ENCODE data around the gene SAP30BP.

SAP30BP gene

DNA sequence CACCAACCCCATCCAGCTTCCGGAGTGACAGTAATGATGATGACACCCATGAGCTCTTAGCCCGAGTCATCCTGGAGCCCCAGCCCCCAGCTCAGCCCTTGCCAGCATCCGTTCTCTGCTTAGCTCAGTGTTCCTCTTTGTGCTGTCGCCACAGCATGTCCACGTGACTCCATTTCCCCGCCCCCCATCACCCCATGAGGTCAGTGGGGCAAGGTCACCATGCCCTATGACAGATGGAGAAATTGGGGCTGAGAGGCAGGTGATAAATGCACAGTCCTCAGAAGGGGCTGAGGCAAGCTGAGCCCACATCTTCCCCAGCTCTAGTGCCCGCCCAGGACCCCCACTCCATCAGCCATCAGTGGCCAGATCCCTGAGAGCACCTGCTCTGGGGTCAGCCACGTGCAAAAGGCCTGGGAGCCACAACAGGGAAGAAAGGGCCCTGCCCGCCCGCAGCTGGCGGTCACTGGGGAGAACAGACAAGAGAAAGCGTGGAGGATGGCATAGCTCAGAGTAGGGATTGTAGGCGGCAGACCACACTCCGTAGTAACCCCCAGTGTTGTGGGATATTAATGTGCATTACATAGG lies 71.2 kb downstream of the SAP30BP start:
- no peaks in the 10 kb centered on the region for H3K36me3 ChIP-seq (ENCODE audit: control insufficient read depth, insufficient read depth, low read length)
- no peak overlapping the region for H3K4me3 ChIP-seq (ENCODE audit: low read length)
- no peak for DNase-seq (ENCODE audit: low read depth, low spot score)
- H3K4me1 ChIP-seq (ENCODE audit: control insufficient read depth, insufficient read depth, low read length), result no peaks in the 10 kb centered on the region
- no peaks in the 10 kb centered on the region for H3K27me3 ChIP-seq (ENCODE audit: control insufficient read depth, insufficient read depth, low read length)
- no CpG with 5 or more reads among the region's 14 CpGs for WGBS (ENCODE audit: insufficient coverage, insufficient read length)
- H3K9me3 ChIP-seq (ENCODE audit: control insufficient read depth, insufficient read depth, low read length), result no peaks in the 10 kb centered on the region
- H3K27ac ChIP-seq (ENCODE audit: low read length), result no peak overlapping the region

DNA sequence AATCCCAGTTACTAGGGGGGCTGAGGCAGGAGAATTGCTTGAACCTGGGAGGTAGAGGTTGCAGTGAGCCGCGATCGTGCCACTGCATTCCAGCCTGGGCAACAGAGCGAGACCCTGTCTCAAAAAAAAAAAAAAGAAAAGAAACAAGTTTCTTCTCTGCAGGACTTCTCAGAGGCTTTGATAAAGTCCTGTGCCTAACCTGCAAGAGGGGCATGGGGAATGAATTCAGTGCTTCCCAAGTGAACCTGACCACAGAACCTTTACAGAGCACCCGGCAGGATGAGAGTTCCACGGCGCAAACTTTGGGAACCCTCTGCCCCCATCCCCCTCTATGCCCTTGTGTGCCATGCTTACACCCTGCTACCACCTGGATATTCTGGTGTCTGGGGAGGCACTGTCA lies 72.0 kb downstream of the SAP30BP start:
- DNase-seq (ENCODE audit: low read depth, low spot score), result no peak
- Histone ChIP-seq H3K4me3 (ENCODE audit: low read length) (no peak overlapping the region), H3K36me3 (ENCODE audit: control insufficient read depth, insufficient read depth, low read length) (no peaks in the 10 kb centered on the region), H3K27ac (ENCODE audit: low read length) (no peak overlapping the region), H3K9me3 (ENCODE audit: control insufficient read depth, insufficient read depth, low read length) (no peaks in the 10 kb centered on the region), H3K4me1 (ENCODE audit: control insufficient read depth, insufficient read depth, low read length) (no peaks in the 10 kb centered on the region), H3K27me3 (ENCODE audit: control insufficient read depth, insufficient read depth, low read length) (no peaks in the 10 kb centered on the region)
- no CpG with 5 or more reads among the region's 7 CpGs for WGBS (ENCODE audit: insufficient coverage, insufficient read length)

DNA sequence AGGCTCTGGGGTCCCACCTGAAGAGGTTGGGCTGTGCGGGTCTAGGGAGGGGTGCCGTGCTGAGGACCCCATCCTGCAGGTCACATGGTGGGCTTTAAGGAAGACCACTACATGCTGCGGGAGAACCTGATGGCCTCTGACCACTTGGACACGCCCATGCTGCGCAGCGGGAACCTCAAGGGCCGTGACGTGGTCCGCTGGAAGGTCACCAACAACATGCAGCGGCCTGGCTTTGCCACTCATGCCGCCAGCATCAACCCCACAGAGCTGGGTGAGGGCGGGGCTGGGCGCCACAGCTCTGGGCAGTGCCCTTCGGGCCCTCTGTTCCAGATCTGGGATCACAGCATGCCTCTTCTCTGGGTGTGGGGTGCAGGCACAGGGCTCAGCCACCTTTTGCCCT lies 72.7 kb downstream of the SAP30BP start:
- no peaks in the 10 kb centered on the region for H3K4me1 ChIP-seq (ENCODE audit: control insufficient read depth, insufficient read depth, low read length)
- H3K36me3 ChIP-seq (ENCODE audit: control insufficient read depth, insufficient read depth, low read length), result no peaks in the 10 kb centered on the region
- H3K9me3 ChIP-seq (ENCODE audit: control insufficient read depth, insufficient read depth, low read length), result no peaks in the 10 kb centered on the region
- DNase-seq (ENCODE audit: low read depth, low spot score), result no peak
- WGBS (ENCODE audit: insufficient coverage, insufficient read length), result no CpG with 5 or more reads among the region's 14 CpGs
- H3K27ac ChIP-seq (ENCODE audit: low read length), result no peak overlapping the region
- no peak overlapping the region for H3K4me3 ChIP-seq (ENCODE audit: low read length)
- no peaks in the 10 kb centered on the region for H3K27me3 ChIP-seq (ENCODE audit: control insufficient read depth, insufficient read depth, low read length)

DNA sequence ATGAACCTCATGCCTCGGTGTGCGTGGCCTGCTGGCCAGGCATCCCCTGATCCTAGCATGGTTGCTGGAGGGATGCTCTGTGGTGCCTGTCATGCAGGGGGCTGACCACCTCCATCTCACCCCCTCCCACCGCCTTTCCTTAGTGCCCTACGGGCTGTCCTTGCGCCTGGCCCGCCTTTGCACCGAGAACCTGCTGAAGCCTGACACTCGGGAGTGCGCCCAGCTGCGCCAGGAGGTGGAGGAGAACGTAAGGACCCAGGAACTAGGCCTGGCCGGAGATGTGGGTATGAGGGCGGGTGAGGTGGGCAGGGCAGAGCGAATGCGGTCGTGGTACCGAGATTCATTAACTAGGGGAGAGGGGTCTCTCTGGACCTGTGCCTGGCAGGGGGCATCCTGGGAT lies 73.1 kb downstream of the SAP30BP start:
- H3K4me1 ChIP-seq (ENCODE audit: control insufficient read depth, insufficient read depth, low read length), result no peaks in the 10 kb centered on the region
- no peaks in the 10 kb centered on the region for H3K9me3 ChIP-seq (ENCODE audit: control insufficient read depth, insufficient read depth, low read length)
- H3K27me3 ChIP-seq (ENCODE audit: control insufficient read depth, insufficient read depth, low read length), result no peaks in the 10 kb centered on the region
- WGBS (ENCODE audit: insufficient coverage, insufficient read length), result no CpG with 5 or more reads among the region's 17 CpGs
- no peak for DNase-seq (ENCODE audit: low read depth, low spot score)
- no peak overlapping the region for H3K27ac ChIP-seq (ENCODE audit: low read length)
- no peak overlapping the region for H3K4me3 ChIP-seq (ENCODE audit: low read length)
- H3K36me3 ChIP-seq (ENCODE audit: control insufficient read depth, insufficient read depth, low read length), result no peaks in the 10 kb centered on the region

DNA sequence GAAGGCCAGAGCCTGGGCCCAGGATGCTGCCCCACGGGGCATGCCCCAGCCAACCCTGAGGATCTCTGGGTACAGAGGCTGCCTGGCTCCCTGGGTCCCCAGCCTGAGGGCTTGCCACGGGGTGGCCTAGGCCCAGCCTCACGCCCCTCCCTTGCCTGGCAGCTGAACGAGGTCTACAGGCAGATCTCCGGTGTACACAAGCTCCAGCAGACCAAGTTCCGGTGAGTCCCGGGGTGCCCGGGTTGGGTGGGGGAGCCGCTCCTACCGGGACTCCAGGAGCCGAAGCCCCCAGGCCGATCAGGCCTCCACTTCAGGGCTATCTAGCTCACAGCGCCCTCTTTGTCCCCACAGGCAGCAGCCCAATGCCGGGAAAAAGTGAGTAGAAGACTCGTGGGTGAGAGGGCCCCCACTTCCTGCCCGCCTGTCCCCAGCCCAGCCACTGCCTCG lies 73.5 kb downstream of the SAP30BP start:
- no peak for DNase-seq (ENCODE audit: low read depth, low spot score)
- no peaks in the 10 kb centered on the region for H3K9me3 ChIP-seq (ENCODE audit: control insufficient read depth, insufficient read depth, low read length)
- WGBS (ENCODE audit: insufficient coverage, insufficient read length), result no CpG with 5 or more reads among the region's 17 CpGs

DNA sequence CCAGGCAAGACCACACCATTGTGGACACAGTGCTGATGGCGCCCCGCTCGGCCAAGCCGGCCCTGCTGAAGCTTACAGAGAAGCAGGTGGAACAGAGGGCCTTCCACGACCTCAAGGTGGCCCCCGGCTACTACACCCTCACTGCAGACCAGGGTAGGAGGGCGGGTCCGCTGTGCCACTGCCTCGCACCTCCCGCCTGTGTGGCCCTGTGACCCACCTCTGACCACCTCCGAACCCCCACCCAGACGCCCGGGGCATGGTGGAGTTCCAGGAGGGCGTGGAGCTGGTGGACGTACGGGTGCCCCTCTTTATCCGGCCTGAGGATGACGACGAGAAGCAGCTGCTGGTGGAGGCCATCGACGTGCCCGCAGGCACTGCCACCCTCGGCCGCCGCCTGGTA lies 75.2 kb downstream of the SAP30BP start:
- Histone ChIP-seq H3K27me3 (ENCODE audit: control insufficient read depth, insufficient read depth, low read length) (no peaks in the 10 kb centered on the region), H3K9me3 (ENCODE audit: control insufficient read depth, insufficient read depth, low read length) (no peaks in the 10 kb centered on the region), H3K4me1 (ENCODE audit: control insufficient read depth, insufficient read depth, low read length) (no peaks in the 10 kb centered on the region), H3K27ac (ENCODE audit: low read length) (no peak overlapping the region), H3K36me3 (ENCODE audit: control insufficient read depth, insufficient read depth, low read length) (no peaks in the 10 kb centered on the region), H3K4me3 (ENCODE audit: low read length) (no peak overlapping the region)
- DNase-seq (ENCODE audit: low read depth, low spot score), result no peak
- no CpG with 5 or more reads among the region's 25 CpGs for WGBS (ENCODE audit: insufficient coverage, insufficient read length)

More for the DNA sequence above, 73.5 kb downstream of the SAP30BP start:
- no peaks in the 10 kb centered on the region for H3K27me3 ChIP-seq (ENCODE audit: control insufficient read depth, insufficient read depth, low read length)
- no peaks in the 10 kb centered on the region for H3K4me1 ChIP-seq (ENCODE audit: control insufficient read depth, insufficient read depth, low read length)
- H3K27ac ChIP-seq (ENCODE audit: low read length), result no peak overlapping the region
- no peak overlapping the region for H3K4me3 ChIP-seq (ENCODE audit: low read length)
- no peaks in the 10 kb centered on the region for H3K36me3 ChIP-seq (ENCODE audit: control insufficient read depth, insufficient read depth, low read length)

DNA sequence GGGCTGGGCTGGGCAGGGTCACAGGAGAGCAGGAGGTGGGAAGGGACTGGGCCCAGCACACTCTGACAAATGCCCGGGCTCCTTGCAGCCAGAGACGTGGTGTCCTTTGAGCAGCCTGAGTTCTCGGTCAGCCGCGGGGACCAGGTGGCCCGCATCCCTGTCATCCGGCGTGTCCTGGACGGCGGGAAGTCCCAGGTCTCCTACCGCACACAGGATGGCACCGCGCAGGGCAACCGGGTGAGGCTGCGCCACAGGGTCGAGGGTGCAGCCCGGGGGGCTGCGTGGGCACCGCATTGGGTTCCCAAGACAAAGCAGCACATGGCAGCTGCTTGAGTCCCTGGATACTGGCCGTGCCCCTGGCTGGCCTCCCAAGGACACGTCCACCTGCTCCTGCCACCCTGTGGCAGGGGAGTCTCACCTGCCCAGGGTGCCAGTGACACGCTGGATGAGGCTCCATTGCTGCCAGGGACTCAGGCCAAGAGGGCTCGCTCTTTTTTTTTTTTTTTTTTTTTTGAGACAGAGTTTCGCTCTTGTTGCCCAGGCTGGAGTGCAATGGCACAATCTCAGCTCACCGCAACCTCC lies 76.6 kb downstream of the SAP30BP start:
- H3K9me3 ChIP-seq (ENCODE audit: control insufficient read depth, insufficient read depth, low read length), result no peaks in the 10 kb centered on the region
- no peaks in the 10 kb centered on the region for H3K4me1 ChIP-seq (ENCODE audit: control insufficient read depth, insufficient read depth, low read length)
- H3K4me3 ChIP-seq (ENCODE audit: low read length), result no peak overlapping the region
- WGBS (ENCODE audit: insufficient coverage, insufficient read length), result no CpG with 5 or more reads among the region's 25 CpGs
- DNase-seq (ENCODE audit: low read depth, low spot score), result no peak
- no peaks in the 10 kb centered on the region for H3K36me3 ChIP-seq (ENCODE audit: control insufficient read depth, insufficient read depth, low read length)
- no peaks in the 10 kb centered on the region for H3K27me3 ChIP-seq (ENCODE audit: control insufficient read depth, insufficient read depth, low read length)
- H3K27ac ChIP-seq (ENCODE audit: low read length), result no peak overlapping the region

DNA sequence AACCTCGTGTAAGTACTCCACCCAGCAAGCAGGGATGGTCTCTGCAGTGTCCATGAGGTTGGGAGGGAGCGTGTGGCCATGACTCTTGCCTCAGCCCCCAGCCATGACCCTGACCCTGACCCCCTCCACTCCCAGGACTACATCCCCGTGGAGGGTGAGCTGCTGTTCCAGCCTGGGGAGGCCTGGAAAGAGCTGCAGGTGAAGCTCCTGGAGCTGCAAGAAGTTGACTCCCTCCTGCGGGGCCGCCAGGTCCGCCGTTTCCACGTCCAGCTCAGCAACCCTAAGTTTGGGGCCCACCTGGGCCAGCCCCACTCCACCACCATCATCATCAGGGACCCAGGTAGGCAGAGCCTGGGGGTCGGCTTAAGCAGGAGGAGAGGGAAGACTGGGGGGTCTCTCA lies 81.6 kb downstream of the SAP30BP start:
- no CpG with 5 or more reads among the region's 9 CpGs for whole genome bisulfite sequencing (ENCODE audit: insufficient coverage, insufficient read length)
- no peaks in the 10 kb centered on the region for H3K4me1 ChIP-seq (ENCODE audit: control insufficient read depth, insufficient read depth, low read length)
- no peak for DNase-seq (ENCODE audit: low read depth, low spot score)
- H3K9me3 ChIP-seq (ENCODE audit: control insufficient read depth, insufficient read depth, low read length), result no peaks in the 10 kb centered on the region
- H3K27ac ChIP-seq (ENCODE audit: low read length), result no peak overlapping the region
- no peaks in the 10 kb centered on the region for H3K27me3 ChIP-seq (ENCODE audit: control insufficient read depth, insufficient read depth, low read length)
- H3K4me3 ChIP-seq (ENCODE audit: low read length), result no peak overlapping the region
- no peaks in the 10 kb centered on the region for H3K36me3 ChIP-seq (ENCODE audit: control insufficient read depth, insufficient read depth, low read length)

DNA sequence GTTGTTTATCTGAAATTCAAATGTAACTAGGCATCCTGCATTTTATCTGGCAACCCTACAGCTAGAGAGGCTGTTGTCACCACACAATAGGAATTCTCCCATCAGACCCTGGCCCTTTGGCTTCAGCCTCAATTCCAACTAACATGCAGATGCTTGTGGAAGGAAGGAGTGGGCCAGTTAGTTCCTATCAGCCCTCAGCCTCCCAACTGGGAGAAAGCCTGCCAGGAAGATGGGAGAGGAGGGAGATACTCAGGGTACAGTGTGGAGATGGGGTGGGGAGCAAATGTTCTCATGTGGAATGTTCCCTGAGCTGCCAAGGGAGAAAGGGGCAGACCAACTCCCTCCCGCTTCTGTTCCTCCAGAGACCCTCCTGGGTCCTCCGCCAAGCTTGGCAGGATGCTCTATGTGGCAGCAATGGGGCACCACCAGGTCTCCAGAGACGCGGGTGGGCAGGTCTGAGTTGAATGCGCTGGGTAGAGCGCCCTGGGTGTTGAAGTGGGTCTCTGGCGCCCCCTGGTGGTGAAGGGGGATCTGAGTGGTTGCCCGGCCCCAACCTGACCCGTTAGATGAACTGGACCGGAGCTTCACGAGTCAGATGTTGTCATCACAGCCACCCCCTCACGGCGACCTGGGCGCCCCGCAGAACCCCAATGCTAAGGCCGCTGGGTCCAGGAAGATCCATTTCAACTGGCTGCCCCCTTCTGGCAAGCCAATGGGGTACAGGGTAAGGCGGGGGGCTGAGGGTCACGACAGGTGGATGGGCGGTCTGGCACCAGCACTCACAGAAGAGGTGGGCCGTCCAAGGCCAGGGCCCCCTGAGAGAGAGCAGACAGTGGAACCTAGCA lies 82.6 kb downstream of the SAP30BP start:
- no peak for DNase-seq (ENCODE audit: low read depth, low spot score)
- WGBS (ENCODE audit: insufficient coverage, insufficient read length), result no CpG with 5 or more reads among the region's 20 CpGs
- no peaks in the 10 kb centered on the region for H3K36me3 ChIP-seq (ENCODE audit: control insufficient read depth, insufficient read depth, low read length)
- H3K9me3 ChIP-seq (ENCODE audit: control insufficient read depth, insufficient read depth, low read length), result no peaks in the 10 kb centered on the region
- no peaks in the 10 kb centered on the region for H3K4me1 ChIP-seq (ENCODE audit: control insufficient read depth, insufficient read depth, low read length)
- H3K4me3 ChIP-seq (ENCODE audit: low read length), result no peak overlapping the region
- no peaks in the 10 kb centered on the region for H3K27me3 ChIP-seq (ENCODE audit: control insufficient read depth, insufficient read depth, low read length)
- no peak overlapping the region for H3K27ac ChIP-seq (ENCODE audit: low read length)

DNA sequence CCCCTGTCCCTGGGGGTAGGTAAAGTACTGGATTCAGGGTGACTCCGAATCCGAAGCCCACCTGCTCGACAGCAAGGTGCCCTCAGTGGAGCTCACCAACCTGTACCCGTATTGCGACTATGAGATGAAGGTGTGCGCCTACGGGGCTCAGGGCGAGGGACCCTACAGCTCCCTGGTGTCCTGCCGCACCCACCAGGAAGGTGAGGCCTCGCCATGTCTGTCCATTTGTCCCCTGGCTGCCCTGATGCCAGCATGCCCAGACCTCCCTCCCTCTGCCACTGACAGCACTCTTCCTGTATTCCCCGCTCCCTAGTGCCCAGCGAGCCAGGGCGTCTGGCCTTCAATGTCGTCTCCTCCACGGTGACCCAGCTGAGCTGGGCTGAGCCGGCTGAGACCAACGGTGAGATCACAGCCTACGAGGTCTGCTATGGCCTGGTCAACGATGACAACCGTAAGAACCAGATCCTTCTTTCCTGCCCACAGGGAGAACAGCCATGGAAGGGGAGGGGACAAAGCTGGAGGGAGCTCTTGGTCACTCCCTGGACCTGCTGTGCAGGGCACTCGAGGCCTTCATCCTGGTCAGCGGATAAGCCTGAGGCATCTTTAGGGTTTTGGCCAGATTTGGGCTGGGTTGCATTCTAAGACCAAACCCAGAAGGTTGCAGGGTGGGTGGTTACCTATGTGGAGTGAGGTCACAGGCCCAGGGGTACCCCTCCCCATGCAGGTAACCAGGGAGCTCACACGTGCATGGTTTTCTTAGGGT lies 83.7 kb downstream of the SAP30BP start:
- no peaks in the 10 kb centered on the region for H3K36me3 ChIP-seq (ENCODE audit: control insufficient read depth, insufficient read depth, low read length)
- no peaks in the 10 kb centered on the region for H3K4me1 ChIP-seq (ENCODE audit: control insufficient read depth, insufficient read depth, low read length)
- no peak overlapping the region for H3K4me3 ChIP-seq (ENCODE audit: low read length)
- H3K9me3 ChIP-seq (ENCODE audit: control insufficient read depth, insufficient read depth, low read length), result no peaks in the 10 kb centered on the region
- no peaks in the 10 kb centered on the region for H3K27me3 ChIP-seq (ENCODE audit: control insufficient read depth, insufficient read depth, low read length)
- DNase-seq (ENCODE audit: low read depth, low spot score), result no peak
- no CpG with 5 or more reads among the region's 23 CpGs for WGBS (ENCODE audit: insufficient coverage, insufficient read length)
- no peak overlapping the region for H3K27ac ChIP-seq (ENCODE audit: low read length)

Measured in iPS DF 6.9 (cell line).